SK-N-SH (cell line): ENCODE data around the gene EPO.

ENCODE experiments used
- CTCF ChIP-seq: fragments of 200-600 bp; sonication (generic); IDR thresholded peaks from 2 replicates; pipeline ENCODE4 v1.6.1; 2017; ENCODE audit warnings: antibody characterized with exemption, mild to moderate bottlenecking, moderate library complexity
- FOSL2 ChIP-seq: IDR thresholded peaks from 2 replicates; pipeline ENCODE4 v1.4.0; 2012; ENCODE audit warnings: low read depth, mild to moderate bottlenecking, moderate library complexity, borderline replicate concordance
- FOXM1 ChIP-seq: IDR thresholded peaks from 2 replicates; pipeline ENCODE4 v1.4.0; 2012; ENCODE audit warnings: low read depth, mild to moderate bottlenecking
- JUND ChIP-seq: IDR thresholded peaks from 2 replicates; pipeline ENCODE4 v1.4.0; 2012
- MEF2A ChIP-seq: IDR thresholded peaks from 2 replicates; pipeline ENCODE4 v1.4.0; 2012; ENCODE audit warnings: low read depth, borderline replicate concordance
- RFX5 ChIP-seq: IDR thresholded peaks from 2 replicates; pipeline ENCODE4 v1.6.1; 2012; ENCODE audit warnings: mild to moderate bottlenecking, improper control_type of control experiment, low read length
- TAF1 ChIP-seq: IDR thresholded peaks from 2 replicates; pipeline ENCODE4 v1.6.1; 2012; ENCODE audit warnings: low read depth, mild to moderate bottlenecking, low read length, moderate library complexity, borderline replicate concordance

- TF ChIP-seq CTCF (no peak), MEF2A (no peak), FOXM1 (no peak), RFX5 (no peak), TAF1 (no peak), FOSL2 (no peak), JUND (no peak)
These were observed 11.9 kb upstream of the EPO start for GRCh38 chr7:100708395-100708794.
